ENCODE measurements around the gene SNAPIN.

Gene SNAPIN

DNA sequence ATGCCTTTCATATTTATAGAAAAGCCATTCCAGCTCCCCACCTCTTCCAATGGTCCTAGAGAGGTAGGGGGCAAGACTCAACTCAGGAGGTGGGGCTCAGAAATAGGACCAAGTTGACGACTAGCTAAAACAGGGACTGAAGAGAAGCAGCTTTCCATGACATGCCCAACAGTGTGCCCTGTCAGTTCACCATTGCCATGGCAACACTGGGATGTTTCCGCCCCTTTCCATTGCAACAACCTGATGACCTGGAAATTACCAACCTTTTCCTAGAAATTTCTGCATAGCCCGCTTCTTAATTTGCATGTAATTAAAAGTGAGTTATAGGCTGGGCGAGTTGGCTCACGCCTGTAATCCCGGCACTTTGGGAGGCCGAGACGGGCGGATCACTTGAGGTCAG lies 47.0 kb downstream of the SNAPIN start:
- no peak for DNase-seq (ENCODE audit: low read depth in 3 of 3, low spot score in 1 of 3)

- DNase-seq (ENCODE audit: low read depth in 3 of 3, low spot score in 1 of 3): no peak
These were observed 52.5 kb downstream of the SNAPIN start for GRCh38 chr1:153711026-153711425.
